ENCODE data around the gene MYO15B. TPM values are rescaled to one million over a fixed set of nuclear protein-coding genes. Genes with fewer than 3 reads are reported as not detected.
A peak's percentile ranks its signal among the peaks of the same experiment; 100 is the strongest.

Gene MYO15B
- total RNA-seq, 4 donors from 2014 or later, result 119 to 610 (median 170) TPM

DNA sequence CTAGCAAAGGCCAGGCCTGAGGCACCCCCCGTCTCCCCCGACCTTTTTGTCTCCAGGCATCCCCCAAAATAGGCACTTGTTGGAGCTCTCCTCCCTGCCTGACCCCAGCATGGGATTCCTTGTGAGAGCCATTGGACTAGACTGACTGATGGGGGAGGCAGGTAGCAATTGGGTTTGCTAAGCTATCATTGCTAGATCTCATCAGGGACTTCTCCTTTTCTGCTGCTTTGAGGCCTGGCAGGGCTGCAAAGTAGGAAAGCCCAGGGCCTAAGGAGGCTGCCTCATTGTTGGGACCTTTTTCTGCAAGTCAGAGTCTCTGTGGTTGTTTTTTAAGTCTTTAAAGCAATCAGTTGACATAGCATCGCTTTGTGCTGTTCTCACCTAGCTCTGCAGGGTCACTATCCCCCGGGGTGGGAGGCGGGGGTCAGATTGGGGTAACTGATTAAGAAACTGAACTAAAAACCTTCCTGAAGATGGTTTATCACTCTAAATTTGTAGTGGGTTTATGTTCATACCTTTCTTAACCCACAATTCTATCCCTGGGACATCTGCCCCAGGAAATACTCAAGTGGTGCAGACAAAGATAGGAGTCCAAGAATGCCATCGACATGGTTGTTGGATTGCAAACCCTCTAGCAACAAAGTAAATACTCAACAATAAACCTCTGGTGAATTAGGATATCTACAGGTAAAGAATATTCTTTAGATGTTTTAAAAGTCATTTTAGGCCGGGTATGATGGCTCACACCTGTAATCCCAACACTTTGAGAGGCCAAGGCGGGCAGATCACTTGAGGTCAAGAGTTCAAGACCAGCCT is 34.1 kb upstream of the MYO15B start:
- TF ChIP-seq, protein P1, sequence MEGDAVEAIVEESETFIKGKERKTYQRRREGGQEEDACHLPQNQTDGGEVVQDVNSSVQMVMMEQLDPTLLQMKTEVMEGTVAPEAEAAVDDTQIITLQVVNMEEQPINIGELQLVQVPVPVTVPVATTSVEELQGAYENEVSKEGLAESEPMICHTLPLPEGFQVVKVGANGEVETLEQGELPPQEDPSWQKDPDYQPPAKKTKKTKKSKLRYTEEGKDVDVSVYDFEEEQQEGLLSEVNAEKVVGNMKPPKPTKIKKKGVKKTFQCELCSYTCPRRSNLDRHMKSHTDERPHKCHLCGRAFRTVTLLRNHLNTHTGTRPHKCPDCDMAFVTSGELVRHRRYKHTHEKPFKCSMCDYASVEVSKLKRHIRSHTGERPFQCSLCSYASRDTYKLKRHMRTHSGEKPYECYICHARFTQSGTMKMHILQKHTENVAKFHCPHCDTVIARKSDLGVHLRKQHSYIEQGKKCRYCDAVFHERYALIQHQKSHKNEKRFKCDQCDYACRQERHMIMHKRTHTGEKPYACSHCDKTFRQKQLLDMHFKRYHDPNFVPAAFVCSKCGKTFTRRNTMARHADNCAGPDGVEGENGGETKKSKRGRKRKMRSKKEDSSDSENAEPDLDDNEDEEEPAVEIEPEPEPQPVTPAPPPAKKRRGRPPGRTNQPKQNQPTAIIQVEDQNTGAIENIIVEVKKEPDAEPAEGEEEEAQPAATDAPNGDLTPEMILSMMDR (IDR thresholded peaks at IDR 0.05), result no peak
- TF ChIP-seq POLR2A (IDR thresholded peaks at IDR 0.05), result no peak
- H3K27me3 ChIP-seq, result no peaks in the 10 kb centered on the region

DNA sequence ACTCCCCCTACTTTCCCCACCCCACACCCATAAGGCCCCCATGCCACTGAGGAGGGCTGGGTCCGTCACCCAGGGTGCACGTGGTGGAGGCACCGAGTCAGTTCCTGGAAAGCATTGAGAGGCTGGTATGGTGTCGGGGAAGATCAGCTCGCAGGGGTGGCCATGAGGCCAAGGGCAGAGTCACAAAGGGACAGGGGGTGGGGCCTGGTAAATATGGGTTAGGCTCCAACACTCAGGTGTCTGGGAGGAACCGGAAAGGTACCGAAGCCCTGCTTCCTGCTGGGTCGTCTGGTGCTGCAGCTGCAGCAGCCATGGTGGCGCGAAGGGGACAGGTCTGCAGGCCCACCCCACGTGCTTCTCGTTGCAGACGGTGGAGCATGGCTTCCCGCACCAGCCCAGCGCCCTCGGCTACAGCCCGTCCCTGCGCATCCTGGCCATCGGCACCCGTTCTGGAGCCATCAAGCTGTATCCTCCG is 31.9 kb upstream of the MYO15B start:
- intact Hi-C loops (cut with DNase I; ENCODE audit: low total_unique reads), result no loop called here
- H3K4me3 ChIP-seq, result no peak overlapping the region
- TF ChIP-seq POLR2A (IDR thresholded peaks at IDR 0.05), result no peak
- TF ChIP-seq, protein P1 (IDR thresholded peaks at IDR 0.05), result no peak

More for the DNA sequence above, 34.1 kb upstream of the MYO15B start:
- Histone ChIP-seq H3K9me3 (no peaks in the 10 kb centered on the region), H3K4me1 (no peaks in the 10 kb centered on the region), H3K27ac (no peak overlapping the region), H3K36me3 (no peaks in the 10 kb centered on the region), H3K4me3 (no peak overlapping the region)
- no peak for DNase-seq
- intact Hi-C loops (cut with DNase I; ENCODE audit: low total_unique reads), result no loop called here

DNA sequence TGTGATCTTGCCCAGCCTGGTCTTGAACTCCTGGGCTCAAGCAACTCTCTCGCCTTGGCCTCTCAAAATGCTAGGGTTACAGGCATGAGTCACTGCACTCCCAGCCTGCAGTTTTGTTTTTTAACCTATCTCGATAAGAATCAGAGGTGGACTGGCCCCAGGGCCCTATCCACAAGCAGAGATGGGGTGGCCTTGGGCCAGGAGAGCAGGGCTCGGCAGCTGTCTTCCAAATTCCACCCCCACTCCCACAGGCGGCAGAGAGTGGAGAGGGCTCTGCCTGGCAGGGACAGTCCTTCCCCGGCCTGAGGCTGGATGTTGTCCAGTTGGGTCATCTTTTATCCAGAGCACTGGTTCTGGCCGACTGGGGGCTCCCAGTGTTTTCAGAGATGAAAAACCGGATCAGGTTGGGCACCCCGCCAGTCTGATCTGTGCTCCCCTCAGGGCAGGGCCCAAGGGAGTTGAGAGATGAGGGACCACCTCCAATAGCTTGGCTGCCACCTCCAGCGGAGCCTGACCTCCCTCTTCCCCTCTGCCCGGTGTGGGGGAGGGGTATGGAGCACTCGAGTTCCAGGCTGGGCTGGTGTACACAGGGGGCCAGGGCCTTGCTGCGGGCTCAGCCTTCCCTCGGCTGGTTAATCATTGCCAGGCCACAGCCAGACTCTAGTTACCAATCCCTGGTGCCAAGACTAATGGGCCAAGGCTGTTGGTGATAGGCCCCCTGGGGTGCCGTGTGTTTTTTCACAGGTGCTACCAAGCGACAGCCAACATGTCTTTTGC is 30.3 kb upstream of the MYO15B start:
- Histone ChIP-seq H3K4me3 (no peak overlapping the region), H3K9me3 (no peaks in the 10 kb centered on the region), H3K36me3 (no peaks in the 10 kb centered on the region), H3K4me1 (no peaks in the 10 kb centered on the region), H3K27ac (peak overlapping the region; percentile 49 to 64), H3K27me3 (no peaks in the 10 kb centered on the region)
- peak; percentile 44 to 73 for DNase-seq
- TF ChIP-seq, protein P1 (IDR thresholded peaks at IDR 0.05), result no peak
- TF ChIP-seq POLR2A (IDR thresholded peaks at IDR 0.05), result no peak
- intact Hi-C loops (cut with DNase I; ENCODE audit: low total_unique reads), result no loop called here

More for the DNA sequence above, 31.9 kb upstream of the MYO15B start:
- Histone ChIP-seq H3K9me3 (no peaks in the 10 kb centered on the region), H3K36me3 (no peaks in the 10 kb centered on the region), H3K27ac (no peak overlapping the region), H3K4me1 (no peaks in the 10 kb centered on the region), H3K27me3 (no peaks in the 10 kb centered on the region)
- DNase-seq, result no peak

DNA sequence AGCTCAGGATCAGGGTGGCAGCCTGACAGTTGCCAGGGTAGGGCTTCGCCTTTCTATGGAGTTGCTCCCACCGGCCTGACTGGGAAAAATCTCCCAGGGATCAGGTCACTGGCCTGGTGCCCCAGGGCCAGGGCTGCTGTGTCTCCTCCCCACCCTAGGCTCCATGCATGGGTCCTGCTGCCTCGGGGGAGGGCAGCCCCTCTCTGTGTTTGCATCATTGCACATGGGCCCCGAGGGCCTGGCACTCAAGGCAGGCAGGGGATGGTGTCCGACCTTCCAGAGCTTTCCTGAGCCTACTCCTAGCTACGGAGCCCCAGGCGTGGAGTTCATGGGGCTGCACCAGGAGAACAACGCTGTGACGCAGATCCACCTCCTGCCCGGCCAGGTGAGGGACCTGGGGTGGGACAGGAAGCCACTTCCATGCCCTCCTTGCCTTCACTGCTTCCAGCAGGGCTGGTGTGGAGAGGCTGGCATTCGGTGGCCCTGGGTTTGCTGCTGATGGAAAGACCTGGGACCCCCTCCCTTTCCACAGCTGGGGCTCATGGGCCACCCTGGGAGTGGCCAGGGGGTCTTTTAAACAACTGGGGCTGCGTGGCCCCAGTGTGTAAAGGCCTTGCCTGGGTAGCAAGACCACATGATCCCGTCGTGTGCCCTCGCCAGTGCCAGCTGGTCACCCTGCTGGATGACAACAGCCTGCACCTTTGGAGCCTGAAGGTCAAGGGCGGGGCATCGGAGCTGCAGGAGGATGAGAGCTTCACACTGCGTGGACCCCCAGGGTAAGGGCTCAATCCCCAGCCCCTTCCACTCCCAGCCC is 29.5 kb upstream of the MYO15B start:
- Histone ChIP-seq H3K4me1 (no peaks in the 10 kb centered on the region), H3K27ac (peak overlapping the region in 1 of 2 donors; percentile 64), H3K4me3 (no peak overlapping the region), H3K9me3 (no peaks in the 10 kb centered on the region), H3K36me3 (no peaks in the 10 kb centered on the region), H3K27me3 (no peaks in the 10 kb centered on the region)
- intact Hi-C loops (cut with DNase I; ENCODE audit: low total_unique reads), result no loop called here
- no peak for DNase-seq
- no peak for TF ChIP-seq POLR2A (IDR thresholded peaks at IDR 0.05)
- TF ChIP-seq, protein P1 (IDR thresholded peaks at IDR 0.05), result no peak

Measured in uterus (tissue), 4 donors.